ENCODE results near the gene TANK. TPM values are rescaled to one million over a fixed set of nuclear protein-coding genes. Genes with fewer than 3 reads are reported as not detected.
"Not testable (repeated sequence)": the region's sequence is repeated elsewhere in the genome, so short reads cannot be mapped to it uniquely, and the experiment has no call there.

The TANK gene
- total RNA-seq, 1 donor from 2014 or later, result 30.2 TPM

- Mint-ChIP-seq H3K4me3 (no peak overlapping the region), H3K27ac (ENCODE audit: unreplicated experiment) (no peak overlapping the region), H3K36me3 (ENCODE audit: low read depth) (no peaks in the 10 kb centered on the region), H3K27me3 (ENCODE audit: low read depth) (no peaks in the 10 kb centered on the region), H3K4me1 (no peaks in the 10 kb centered on the region), H3K9me3 (no peaks in the 10 kb centered on the region)
- peak; percentile 85 for TF ChIP-seq CTCF (conservative IDR thresholded peaks at IDR 0.05)
- peak; percentile 31 for DNase-seq (ENCODE audit: low read depth, low spot score)
Observed at GRCh38 chr2:161273038-161273760, 113.0 kb downstream of the TANK start.

- DNase-seq (ENCODE audit: low read depth, low spot score); H3K9me3 Mint-ChIP-seq; H3K36me3 Mint-ChIP-seq (ENCODE audit: low read depth); H3K27ac Mint-ChIP-seq (ENCODE audit: unreplicated experiment); H3K27me3 Mint-ChIP-seq (ENCODE audit: low read depth); H3K4me1 Mint-ChIP-seq; H3K4me3 Mint-ChIP-seq: not testable (repeated sequence)
Observed at GRCh38 chr2:161278564-161279229, 118.5 kb downstream of the TANK start.

- H3K36me3 Mint-ChIP-seq (ENCODE audit: low read depth); H3K27ac Mint-ChIP-seq (ENCODE audit: unreplicated experiment); DNase-seq (ENCODE audit: low read depth, low spot score); H3K4me3 Mint-ChIP-seq; H3K4me1 Mint-ChIP-seq; H3K9me3 Mint-ChIP-seq; H3K27me3 Mint-ChIP-seq (ENCODE audit: low read depth): not testable (repeated sequence)
Observed at GRCh38 chr2:161279230-161279815, 119.1 kb downstream of the TANK start.

GRCh38 chr2:161280906-161281323, 120.7 kb downstream of the TANK start:
- H3K4me1 Mint-ChIP-seq; H3K9me3 Mint-ChIP-seq; H3K36me3 Mint-ChIP-seq (ENCODE audit: low read depth); H3K27me3 Mint-ChIP-seq (ENCODE audit: low read depth); H3K4me3 Mint-ChIP-seq; H3K27ac Mint-ChIP-seq (ENCODE audit: unreplicated experiment); DNase-seq (ENCODE audit: low read depth, low spot score): not testable (repeated sequence)
- TF ChIP-seq CTCF (conservative IDR thresholded peaks at IDR 0.05), result peak; percentile 24

- H3K4me3 Mint-ChIP-seq; H3K27me3 Mint-ChIP-seq (ENCODE audit: low read depth); DNase-seq (ENCODE audit: low read depth, low spot score); H3K36me3 Mint-ChIP-seq (ENCODE audit: low read depth); H3K9me3 Mint-ChIP-seq; H3K27ac Mint-ChIP-seq (ENCODE audit: unreplicated experiment); H3K4me1 Mint-ChIP-seq: not testable (repeated sequence)
Observed at GRCh38 chr2:161281615-161282310, 121.5 kb downstream of the TANK start.

- H3K36me3 Mint-ChIP-seq (ENCODE audit: low read depth); H3K4me1 Mint-ChIP-seq; DNase-seq (ENCODE audit: low read depth, low spot score); H3K4me3 Mint-ChIP-seq; H3K9me3 Mint-ChIP-seq; H3K27ac Mint-ChIP-seq (ENCODE audit: unreplicated experiment); H3K27me3 Mint-ChIP-seq (ENCODE audit: low read depth): not testable (repeated sequence)
Observed at GRCh38 chr2:161282311-161282644, 122.0 kb downstream of the TANK start.

GRCh38 chr2:161283926-161284325, 123.7 kb downstream of the TANK start:
- H3K9me3 Mint-ChIP-seq, result peaks cover 8% of the 10 kb centered on the region
- TF ChIP-seq CTCF (conservative IDR thresholded peaks at IDR 0.05), result no peak
- no peak for DNase-seq (ENCODE audit: low read depth, low spot score)
- peaks cover 7% of the 10 kb centered on the region for H3K36me3 Mint-ChIP-seq (ENCODE audit: low read depth)
- H3K4me1 Mint-ChIP-seq, result no peaks in the 10 kb centered on the region
- no peak overlapping the region for H3K4me3 Mint-ChIP-seq
- no peak overlapping the region for H3K27ac Mint-ChIP-seq (ENCODE audit: unreplicated experiment)
- peaks cover 1% of the 10 kb centered on the region for H3K27me3 Mint-ChIP-seq (ENCODE audit: low read depth)

Other genes starting within 250 kb of the TANK start
- 82.0 and 82.4 TPM in 2 replicates for gene PSMD14, start 148.0 kb downstream of the TANK start, total RNA-seq